ENCODE measurements around the gene EFCAB14.
"Not testable (repeated sequence)": the region's sequence is repeated elsewhere in the genome, so short reads cannot be mapped to it uniquely, and the experiment has no call there.

The EFCAB14 gene

GRCh38 chr1:46708121-46708520 lies 10.8 kb downstream of the EFCAB14 start:
- no peak for DNase-seq (ENCODE audit: low spot score in 2 of 2)
- in situ Hi-C loops (cut with MboI; ENCODE audit: low sequenced_read_pairs), result no loop called here
- no peaks in the 10 kb centered on the region for H3K4me1 ChIP-seq
- H3K4me3 ChIP-seq, result no peak overlapping the region
- no peaks in the 10 kb centered on the region for H3K27me3 ChIP-seq (ENCODE audit: low read depth)
- H3K36me3 ChIP-seq (replicated peaks), result peaks cover 37% of the 10 kb centered on the region
- H3K9me3 ChIP-seq, result no peaks in the 10 kb centered on the region

DNA sequence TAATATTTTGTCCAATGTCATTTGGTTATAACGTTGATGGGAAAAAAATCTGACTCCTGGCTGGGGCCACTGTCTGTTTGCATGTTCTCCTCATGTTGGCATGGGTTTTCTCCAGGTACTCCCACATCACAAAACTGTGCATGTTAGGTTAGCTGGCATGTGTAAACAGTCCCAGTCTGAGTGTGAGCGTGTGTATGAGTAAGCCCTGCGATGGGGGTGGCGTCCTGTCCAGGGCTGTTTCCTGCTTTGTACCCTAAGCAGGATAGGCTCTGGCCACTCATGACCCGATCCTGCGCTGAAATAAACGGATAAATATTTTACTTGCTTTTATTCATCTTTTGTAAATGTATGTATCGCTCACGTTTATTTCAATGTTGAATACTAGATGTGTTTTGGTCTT lies 13.5 kb downstream of the EFCAB14 start:
- in situ Hi-C loops (cut with MboI; ENCODE audit: low sequenced_read_pairs), result no loop called here
- H3K9me3 ChIP-seq, result no peaks in the 10 kb centered on the region
- H3K36me3 ChIP-seq (replicated peaks), result peaks cover 44% of the 10 kb centered on the region
- DNase-seq (ENCODE audit: low spot score in 2 of 2), result no peak
- no peaks in the 10 kb centered on the region for H3K4me1 ChIP-seq
- no peaks in the 10 kb centered on the region for H3K27me3 ChIP-seq (ENCODE audit: low read depth)
- no peak overlapping the region for H3K4me3 ChIP-seq

DNA sequence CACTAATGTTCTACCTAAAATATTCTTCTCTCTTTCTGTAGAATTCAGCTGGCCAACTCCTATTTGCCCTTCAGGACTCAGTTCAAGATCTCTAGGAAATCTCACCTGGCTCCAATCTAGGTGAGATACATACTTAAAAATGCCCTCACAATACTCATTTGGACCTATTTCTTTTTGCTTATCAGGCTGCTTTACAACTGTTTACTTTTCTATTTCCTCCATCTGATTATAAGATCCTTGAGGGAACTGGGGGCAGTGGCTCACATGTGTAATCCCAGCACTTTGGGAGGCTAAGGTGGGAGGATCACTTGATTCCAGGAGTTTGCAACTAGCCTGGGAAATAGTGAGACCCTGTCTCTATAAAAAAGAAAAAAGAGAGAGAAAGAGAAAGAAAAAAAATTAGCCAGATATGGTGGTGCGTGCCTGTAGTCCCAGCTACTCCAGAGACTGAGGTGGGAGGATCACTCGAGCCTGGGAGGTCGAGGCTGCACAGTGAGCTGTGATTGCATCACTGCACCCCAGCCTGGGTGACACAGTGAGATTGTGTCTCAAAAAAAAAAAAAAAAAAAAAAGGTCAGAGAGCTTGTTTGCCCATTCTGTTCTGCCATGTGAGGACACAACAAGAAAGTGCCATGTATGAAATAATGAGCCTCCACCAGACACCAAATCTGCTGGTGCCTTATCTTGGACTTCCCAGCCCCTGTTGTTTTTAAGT lies 14.8 kb downstream of the EFCAB14 start:
- Histone ChIP-seq H3K4me3 (no peak overlapping the region), H3K36me3 (replicated peaks) (peaks cover 41% of the 10 kb centered on the region), H3K27me3 (ENCODE audit: low read depth) (no peaks in the 10 kb centered on the region), H3K4me1 (no peaks in the 10 kb centered on the region), H3K9me3 (no peaks in the 10 kb centered on the region)
- no peak for DNase-seq (ENCODE audit: low spot score in 2 of 2)
- in situ Hi-C loops (cut with MboI; ENCODE audit: low sequenced_read_pairs), result no loop called here

DNA sequence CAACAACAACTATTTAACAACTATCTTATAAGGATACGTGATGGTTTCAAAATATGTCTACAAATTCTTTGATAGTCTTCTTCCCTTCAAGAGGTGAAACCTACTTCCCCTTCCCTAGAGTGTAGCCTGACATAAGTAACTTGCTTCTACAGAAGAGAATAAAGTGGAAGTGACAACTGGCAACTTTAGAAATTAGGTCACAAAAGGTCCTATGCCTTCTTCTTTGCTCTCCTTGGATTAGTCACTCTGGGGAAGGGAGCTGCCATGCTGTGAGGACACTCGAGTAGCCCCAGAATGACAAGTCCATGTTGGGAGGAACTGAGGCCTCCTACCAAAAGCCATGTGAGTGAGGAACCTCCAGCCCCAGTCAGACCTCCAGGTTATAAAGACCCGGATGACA lies 19.2 kb downstream of the EFCAB14 start:
- DNase-seq (ENCODE audit: low spot score in 2 of 2), result no peak
- Histone ChIP-seq H3K36me3 (replicated peaks) (peaks cover 31% of the 10 kb centered on the region), H3K27me3 (ENCODE audit: low read depth) (no peaks in the 10 kb centered on the region), H3K4me3 (no peak overlapping the region), H3K9me3 (no peaks in the 10 kb centered on the region), H3K4me1 (no peaks in the 10 kb centered on the region)
- in situ Hi-C loops (cut with MboI; ENCODE audit: low sequenced_read_pairs), result no loop called here

- H3K9me3 ChIP-seq, result no peaks in the 10 kb centered on the region
- in situ Hi-C loops (cut with MboI; ENCODE audit: low sequenced_read_pairs), result no loop called here
- H3K4me3 ChIP-seq, result no peak overlapping the region
- peaks cover 30% of the 10 kb centered on the region for H3K36me3 ChIP-seq (replicated peaks)
- DNase-seq (ENCODE audit: low spot score in 2 of 2), result no peak
- no peaks in the 10 kb centered on the region for H3K27me3 ChIP-seq (ENCODE audit: low read depth)
- H3K4me1 ChIP-seq, result no peaks in the 10 kb centered on the region
Observed at GRCh38 chr1:46697053-46697452, 21.9 kb downstream of the EFCAB14 start.

DNA sequence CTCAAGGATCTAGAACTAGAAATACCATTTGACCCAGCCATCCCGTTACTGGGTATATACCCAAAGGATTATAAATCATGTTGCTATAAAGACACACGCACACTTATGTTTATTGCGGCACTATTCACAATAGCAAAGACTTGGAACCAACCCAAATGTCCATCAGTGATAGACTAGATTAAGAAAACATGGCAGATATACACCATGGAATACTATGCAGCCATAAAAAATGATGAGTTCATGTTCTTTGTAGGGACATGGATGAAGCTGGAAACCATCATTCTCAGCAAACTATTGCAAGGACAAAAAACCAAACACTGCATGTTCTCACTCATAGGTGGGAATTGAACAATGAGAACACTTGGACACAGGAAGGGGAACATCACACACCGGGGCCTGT lies 24.2 kb downstream of the EFCAB14 start:
- in situ Hi-C loops (cut with MboI; ENCODE audit: low sequenced_read_pairs); H3K27me3 ChIP-seq (ENCODE audit: low read depth); DNase-seq (ENCODE audit: low spot score in 2 of 2); H3K9me3 ChIP-seq; H3K4me3 ChIP-seq; H3K4me1 ChIP-seq: not testable (repeated sequence)
- peaks cover 48% of the 10 kb centered on the region for H3K36me3 ChIP-seq (replicated peaks)

GRCh38 chr1:46692811-46693770 lies 25.8 kb downstream of the EFCAB14 start:
- no peak for DNase-seq (ENCODE audit: low spot score in 2 of 2)
- Histone ChIP-seq H3K27me3 (ENCODE audit: low read depth) (no peaks in the 10 kb centered on the region), H3K9me3 (no peaks in the 10 kb centered on the region), H3K4me1 (no peaks in the 10 kb centered on the region), H3K4me3 (no peak overlapping the region), H3K36me3 (replicated peaks) (peaks cover 64% of the 10 kb centered on the region)
- in situ Hi-C loops (cut with MboI; ENCODE audit: low sequenced_read_pairs), result no loop called here

- Histone ChIP-seq H3K36me3 (replicated peaks) (peaks cover 72% of the 10 kb centered on the region), H3K4me1 (no peaks in the 10 kb centered on the region), H3K4me3 (no peak overlapping the region), H3K27me3 (ENCODE audit: low read depth) (no peaks in the 10 kb centered on the region), H3K9me3 (no peaks in the 10 kb centered on the region)
- DNase-seq (ENCODE audit: low spot score in 2 of 2), result no peak
- in situ Hi-C loops (cut with MboI; ENCODE audit: low sequenced_read_pairs), result no loop called here
Observed at GRCh38 chr1:46691997-46692790, 26.7 kb downstream of the EFCAB14 start.

DNA sequence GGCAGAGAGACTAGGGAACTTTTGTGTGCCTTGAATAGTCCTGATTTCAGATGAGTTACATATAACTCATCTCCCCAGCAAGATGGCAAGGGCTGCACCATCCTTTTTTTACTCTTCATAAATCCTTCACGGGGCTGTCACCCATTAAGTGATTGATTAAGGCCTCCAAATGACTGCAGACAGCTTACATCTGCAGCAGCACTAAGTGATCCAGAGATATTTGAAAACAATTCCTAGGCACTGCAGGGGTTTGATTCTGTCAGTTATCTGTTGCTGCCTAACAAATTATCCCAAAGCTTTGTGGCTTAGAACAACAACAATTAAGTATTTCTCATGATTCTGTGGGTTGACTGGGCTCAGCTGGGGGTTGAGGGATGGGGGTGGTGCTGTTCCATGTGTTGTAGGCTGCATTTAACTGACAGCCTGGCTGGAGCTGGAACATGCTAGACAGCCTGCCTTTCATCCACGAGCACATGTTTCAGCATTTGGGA lies 27.9 kb downstream of the EFCAB14 start:
- no peak for DNase-seq (ENCODE audit: low spot score in 2 of 2)
- Histone ChIP-seq H3K36me3 (replicated peaks) (peaks cover 72% of the 10 kb centered on the region), H3K9me3 (no peaks in the 10 kb centered on the region), H3K4me3 (no peak overlapping the region), H3K27me3 (ENCODE audit: low read depth) (no peaks in the 10 kb centered on the region), H3K4me1 (no peaks in the 10 kb centered on the region)
- in situ Hi-C loops (cut with MboI; ENCODE audit: low sequenced_read_pairs), result no loop called here

- in situ Hi-C loops (cut with MboI; ENCODE audit: low sequenced_read_pairs), result no loop called here
- no peak overlapping the region for H3K4me3 ChIP-seq
- no peaks in the 10 kb centered on the region for H3K4me1 ChIP-seq
- peaks cover 75% of the 10 kb centered on the region for H3K36me3 ChIP-seq (replicated peaks)
- H3K27me3 ChIP-seq (ENCODE audit: low read depth), result no peaks in the 10 kb centered on the region
- no peaks in the 10 kb centered on the region for H3K9me3 ChIP-seq
- DNase-seq (ENCODE audit: low spot score in 2 of 2), result no peak
Observed at GRCh38 chr1:46689897-46690296, 29.0 kb downstream of the EFCAB14 start.

DNA sequence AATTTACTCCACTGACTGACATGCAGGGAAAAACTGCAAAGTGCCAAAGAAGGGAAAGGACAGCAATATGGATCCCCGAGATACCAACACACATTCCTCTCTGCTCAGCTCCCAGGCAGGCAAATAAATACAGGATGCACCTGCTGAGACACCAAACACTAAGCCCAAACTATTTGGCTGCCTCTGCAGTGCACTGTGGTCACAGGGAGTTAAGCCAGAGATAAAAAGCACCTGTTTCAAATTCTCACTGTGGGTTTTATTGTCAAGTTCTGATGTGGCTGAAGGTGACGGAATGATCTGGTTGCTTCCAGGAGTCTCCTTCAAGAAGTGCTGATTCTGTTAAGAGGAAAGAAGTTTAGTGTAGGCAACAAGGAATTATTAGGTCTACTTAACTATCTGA lies 29.6 kb downstream of the EFCAB14 start:
- DNase-seq (ENCODE audit: low spot score in 2 of 2), result no peak
- in situ Hi-C loops (cut with MboI; ENCODE audit: low sequenced_read_pairs), result no loop called here
- peaks cover 80% of the 10 kb centered on the region for H3K36me3 ChIP-seq (replicated peaks)
- H3K9me3 ChIP-seq, result no peaks in the 10 kb centered on the region
- H3K27me3 ChIP-seq (ENCODE audit: low read depth), result no peaks in the 10 kb centered on the region
- no peaks in the 10 kb centered on the region for H3K4me1 ChIP-seq
- no peak overlapping the region for H3K4me3 ChIP-seq

- Histone ChIP-seq H3K9me3 (no peaks in the 10 kb centered on the region), H3K4me1 (no peaks in the 10 kb centered on the region), H3K36me3 (replicated peaks) (peaks cover 89% of the 10 kb centered on the region), H3K27me3 (ENCODE audit: low read depth) (no peaks in the 10 kb centered on the region), H3K4me3 (no peak overlapping the region)
- in situ Hi-C loops (cut with MboI; ENCODE audit: low sequenced_read_pairs), result no loop called here
- DNase-seq (ENCODE audit: low spot score in 2 of 2), result no peak
Observed at GRCh38 chr1:46687921-46688509, 30.9 kb downstream of the EFCAB14 start.

DNA sequence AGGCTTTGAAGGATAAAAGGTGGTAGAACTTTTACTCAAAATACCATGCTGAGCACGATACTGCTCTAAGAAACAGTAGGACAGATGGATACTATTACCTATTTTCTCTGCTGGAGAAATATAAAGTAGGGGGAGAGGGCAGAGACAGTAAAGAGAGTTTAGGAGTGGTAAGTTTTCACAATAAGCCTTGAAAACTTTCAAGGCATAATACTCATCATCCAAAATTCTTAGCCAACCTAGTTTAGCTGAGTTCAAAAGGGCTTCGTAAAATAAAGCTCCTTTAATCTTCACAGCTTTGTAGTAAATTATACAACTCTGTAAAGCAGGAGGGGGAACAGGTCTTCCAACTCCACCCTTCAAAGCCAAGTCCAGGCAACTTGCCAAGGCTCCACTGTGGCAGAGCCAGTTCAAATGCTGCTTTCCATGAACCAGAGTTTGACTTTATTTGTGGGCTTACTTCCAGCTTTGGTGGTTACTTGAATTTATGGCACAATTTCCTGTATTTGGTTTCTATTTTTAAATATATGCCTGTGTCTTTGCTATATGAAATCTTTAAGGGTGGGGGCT lies 31.7 kb downstream of the EFCAB14 start:
- DNase-seq (ENCODE audit: low spot score in 2 of 2), result peak in 1 of 2 experiments; percentile 31
- no peaks in the 10 kb centered on the region for H3K27me3 ChIP-seq (ENCODE audit: low read depth)
- in situ Hi-C loops (cut with MboI; ENCODE audit: low sequenced_read_pairs), result no loop called here
- H3K36me3 ChIP-seq (replicated peaks), result peaks cover 96% of the 10 kb centered on the region
- no peaks in the 10 kb centered on the region for H3K4me1 ChIP-seq
- H3K9me3 ChIP-seq, result no peaks in the 10 kb centered on the region
- no peak overlapping the region for H3K4me3 ChIP-seq
